GM10266 (cell line): ENCODE results near the gene SAAL1.

ENCODE experiments used
- DNase-seq: peaks from one replicate; pipeline ENCODE4 v3.0.0; 2012; ENCODE audit errors: extremely low spot score
- CTCF ChIP-seq: IDR thresholded peaks from 2 replicates; pipeline ENCODE4 v1.5.1; 2012; ENCODE audit warnings: mild to moderate bottlenecking, low read depth; ENCODE audit not compliant: control insufficient read depth, insufficient read depth; ENCODE audit errors: missing control alignments

The SAAL1 gene

DNA sequence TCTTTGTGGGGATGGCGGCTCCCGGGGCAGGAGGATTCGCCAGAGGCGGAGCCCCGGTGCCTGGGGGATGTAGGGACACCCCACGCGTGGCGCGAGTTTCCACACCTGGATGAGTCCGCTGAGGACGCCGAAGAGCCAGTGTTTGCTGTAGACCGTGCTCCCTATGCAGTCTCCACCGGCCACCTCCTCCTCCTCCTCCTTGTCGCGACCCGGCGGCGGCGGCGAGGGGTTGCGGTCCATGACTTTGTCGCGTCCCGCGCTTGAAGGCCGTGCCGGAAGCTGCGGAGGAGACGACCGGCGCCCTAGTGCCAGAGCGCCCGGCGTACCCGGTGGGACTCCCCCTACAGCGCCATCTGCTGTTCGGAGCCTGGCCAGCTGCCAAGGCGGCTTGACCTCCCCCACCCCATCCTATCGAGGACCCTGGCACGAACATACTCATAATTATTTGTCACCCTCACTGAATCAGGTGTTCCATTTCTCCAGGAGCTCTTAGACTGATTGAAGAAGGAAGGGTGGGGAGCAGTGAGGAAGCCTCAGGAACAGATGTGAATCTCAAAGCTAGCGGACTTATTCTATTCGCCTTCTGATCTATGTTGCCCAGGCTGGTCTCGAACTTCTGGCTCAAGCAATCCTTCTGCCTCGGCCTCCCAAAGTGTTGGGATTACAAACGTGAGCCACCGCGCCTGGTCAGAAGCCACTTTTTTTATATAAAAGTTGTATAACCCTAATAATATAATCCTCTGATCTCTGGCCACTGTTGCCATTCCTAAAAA lies at the start of gene SAAL1:
Gene SAAL1 (minus strand): TSS at position 281 of the 773 bp plus-strand sequence. CDS start 41 bp downstream, at position 240.
- DNase-seq, result peak; percentile 88
- peak; percentile 90 for TF ChIP-seq CTCF

DNA sequence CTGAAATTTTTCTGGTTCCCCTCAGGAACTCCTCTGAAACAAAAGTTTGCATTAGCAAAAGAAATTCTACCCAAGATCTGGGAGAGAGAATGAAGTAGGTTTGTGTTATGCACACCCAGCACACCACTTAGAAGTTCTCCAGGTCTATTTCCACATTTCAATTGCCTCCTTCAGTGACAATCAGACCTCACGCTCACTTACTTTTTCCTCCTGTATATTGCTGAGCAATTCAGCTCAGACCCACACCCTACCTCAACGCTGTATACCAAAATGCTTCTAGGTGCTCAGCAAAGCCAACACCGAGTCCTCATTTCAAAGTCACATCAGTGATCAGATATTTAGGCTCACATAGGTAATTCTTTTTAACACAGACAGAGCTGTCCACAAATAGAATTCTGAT lies 45.7 kb upstream of the SAAL1 start:
- no peak for TF ChIP-seq CTCF
- DNase-seq, result no peak

- no peak for DNase-seq
- TF ChIP-seq CTCF, result no peak
Observed at GRCh38 chr11:18145837-18146236, 40.0 kb upstream of the SAAL1 start.

GRCh38 chr11:18145025-18145424 lies 39.1 kb upstream of the SAAL1 start:
- DNase-seq, result no peak
- TF ChIP-seq CTCF, result peak; percentile 19

- no peak for DNase-seq
- TF ChIP-seq CTCF, result no peak
Observed at GRCh38 chr11:18144243-18144642, 38.4 kb upstream of the SAAL1 start.

- no peak for TF ChIP-seq CTCF
- DNase-seq, result no peak
Observed at GRCh38 chr11:18140145-18140544, 34.3 kb upstream of the SAAL1 start.

DNA sequence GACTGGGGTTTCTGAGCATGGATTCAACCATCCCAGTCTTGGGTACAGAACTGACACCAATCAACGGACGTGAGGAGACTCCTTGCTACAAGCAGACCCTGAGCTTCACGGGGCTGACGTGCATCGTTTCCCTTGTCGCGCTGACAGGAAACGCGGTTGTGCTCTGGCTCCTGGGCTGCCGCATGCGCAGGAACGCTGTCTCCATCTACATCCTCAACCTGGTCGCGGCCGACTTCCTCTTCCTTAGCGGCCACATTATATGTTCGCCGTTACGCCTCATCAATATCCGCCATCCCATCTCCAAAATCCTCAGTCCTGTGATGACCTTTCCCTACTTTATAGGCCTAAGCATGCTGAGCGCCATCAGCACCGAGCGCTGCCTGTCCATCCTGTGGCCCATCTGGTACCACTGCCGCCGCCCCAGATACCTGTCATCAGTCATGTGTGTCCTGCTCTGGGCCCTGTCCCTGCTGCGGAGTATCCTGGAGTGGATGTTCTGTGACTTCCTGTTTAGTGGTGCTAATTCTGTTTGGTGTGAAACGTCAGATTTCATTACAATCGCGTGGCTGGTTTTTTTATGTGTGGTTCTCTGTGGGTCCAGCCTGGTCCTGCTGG lies 31.4 kb upstream of the SAAL1 start:
- DNase-seq, result no peak
- no peak for TF ChIP-seq CTCF
